Parathyroid adenoma (tissue), 2 donors: Measurements from ENCODE around the gene COL2A1.

Source experiments
- H2AFZ ChIP-seq: fragments of 300-600 bp; sonication (generic); one replicate; pipeline ENCODE4 v1.7.0; 2017; ENCODE audit warnings: antibody characterized with exemption, mild to moderate bottlenecking
- H3K27ac ChIP-seq: fragments of 300-600 bp; sonication (generic); one replicate; pipeline ENCODE4 v1.7.0; 2017
- H3K27me3 ChIP-seq: fragments of 300-600 bp; sonication (generic); one replicate; pipeline ENCODE4 v1.7.0; 2017; ENCODE audit warnings: low read length; ENCODE audit not compliant: control insufficient read depth, insufficient read depth
- H3K36me3 ChIP-seq: fragments of 300-600 bp; sonication (generic); one replicate; pipeline ENCODE4 v1.7.0; 2017; ENCODE audit warnings: low read length; ENCODE audit not compliant: control insufficient read depth, insufficient read depth
- H3K4me1 ChIP-seq: fragments of 300-600 bp; sonication (generic); one replicate; pipeline ENCODE4 v1.7.0; 2017; ENCODE audit warnings: control low read depth
- H3K4me2 ChIP-seq: fragments of 300-600 bp; sonication (generic); one replicate; pipeline ENCODE4 v1.7.0; 2017; ENCODE audit warnings: low read length
- H3K4me3 ChIP-seq: fragments of 300-600 bp; sonication (generic); one replicate; pipeline ENCODE4 v1.7.0; 2017; ENCODE audit warnings: low read depth, low read length
- H3K79me2 ChIP-seq: fragments of 300-600 bp; sonication (generic); one replicate; pipeline ENCODE4 v1.7.0; 2017; ENCODE audit warnings: control low read depth
- H3K9ac ChIP-seq: fragments of 300-600 bp; sonication (generic); one replicate; pipeline ENCODE4 v1.7.0; 2017; ENCODE audit warnings: mild to moderate bottlenecking
- H3K9me3 ChIP-seq: fragments of 300-600 bp; sonication (generic); one replicate; pipeline ENCODE4 v1.7.0; 2017; ENCODE audit warnings: low read length; ENCODE audit not compliant: control insufficient read depth
- TF ChIP-seq, protein P1 (sequence below): fragments of 300-600 bp; sonication (generic); IDR thresholded peaks from one replicate; pipeline ENCODE4 v1.7.0; 2017; ENCODE audit warnings: antibody characterized with exemption, mild to moderate bottlenecking
- donor health status: primary hyperparathyroidism.

Gene COL2A1

DNA sequence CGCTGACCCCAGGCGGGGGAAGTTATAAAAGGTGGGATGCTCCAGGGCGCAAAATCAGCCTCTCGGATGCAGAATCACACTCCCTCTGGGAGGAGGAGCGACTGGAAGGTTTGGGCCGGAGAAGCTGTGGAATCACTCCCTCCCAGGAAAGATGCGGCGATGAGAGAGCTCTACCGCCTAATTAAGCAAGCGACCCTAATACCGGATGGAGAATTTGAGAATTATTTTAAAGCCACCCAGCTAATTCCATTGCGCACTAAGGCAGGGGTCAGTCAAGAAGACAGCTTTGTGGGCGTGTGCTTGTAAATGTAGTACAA lies 1.9 kb downstream of the COL2A1 start:
- H3K9me3 ChIP-seq: no peaks in the 10 kb centered on the region
- H3K79me2 ChIP-seq: no peaks in the 10 kb centered on the region
- H3K36me3 ChIP-seq: no peaks in the 10 kb centered on the region
- no peak overlapping the region for H2AFZ ChIP-seq
- H3K4me3 ChIP-seq: no peak overlapping the region
- peaks cover 13% of the 10 kb centered on the region for H3K27me3 ChIP-seq
- H3K4me2 ChIP-seq: peak overlapping the region; percentile 9
- H3K4me1 ChIP-seq: peaks cover 12% of the 10 kb centered on the region
- TF ChIP-seq, protein P1, sequence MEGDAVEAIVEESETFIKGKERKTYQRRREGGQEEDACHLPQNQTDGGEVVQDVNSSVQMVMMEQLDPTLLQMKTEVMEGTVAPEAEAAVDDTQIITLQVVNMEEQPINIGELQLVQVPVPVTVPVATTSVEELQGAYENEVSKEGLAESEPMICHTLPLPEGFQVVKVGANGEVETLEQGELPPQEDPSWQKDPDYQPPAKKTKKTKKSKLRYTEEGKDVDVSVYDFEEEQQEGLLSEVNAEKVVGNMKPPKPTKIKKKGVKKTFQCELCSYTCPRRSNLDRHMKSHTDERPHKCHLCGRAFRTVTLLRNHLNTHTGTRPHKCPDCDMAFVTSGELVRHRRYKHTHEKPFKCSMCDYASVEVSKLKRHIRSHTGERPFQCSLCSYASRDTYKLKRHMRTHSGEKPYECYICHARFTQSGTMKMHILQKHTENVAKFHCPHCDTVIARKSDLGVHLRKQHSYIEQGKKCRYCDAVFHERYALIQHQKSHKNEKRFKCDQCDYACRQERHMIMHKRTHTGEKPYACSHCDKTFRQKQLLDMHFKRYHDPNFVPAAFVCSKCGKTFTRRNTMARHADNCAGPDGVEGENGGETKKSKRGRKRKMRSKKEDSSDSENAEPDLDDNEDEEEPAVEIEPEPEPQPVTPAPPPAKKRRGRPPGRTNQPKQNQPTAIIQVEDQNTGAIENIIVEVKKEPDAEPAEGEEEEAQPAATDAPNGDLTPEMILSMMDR: no peak
- H3K27ac ChIP-seq: no peak overlapping the region
- H3K9ac ChIP-seq: no peak overlapping the region

DNA sequence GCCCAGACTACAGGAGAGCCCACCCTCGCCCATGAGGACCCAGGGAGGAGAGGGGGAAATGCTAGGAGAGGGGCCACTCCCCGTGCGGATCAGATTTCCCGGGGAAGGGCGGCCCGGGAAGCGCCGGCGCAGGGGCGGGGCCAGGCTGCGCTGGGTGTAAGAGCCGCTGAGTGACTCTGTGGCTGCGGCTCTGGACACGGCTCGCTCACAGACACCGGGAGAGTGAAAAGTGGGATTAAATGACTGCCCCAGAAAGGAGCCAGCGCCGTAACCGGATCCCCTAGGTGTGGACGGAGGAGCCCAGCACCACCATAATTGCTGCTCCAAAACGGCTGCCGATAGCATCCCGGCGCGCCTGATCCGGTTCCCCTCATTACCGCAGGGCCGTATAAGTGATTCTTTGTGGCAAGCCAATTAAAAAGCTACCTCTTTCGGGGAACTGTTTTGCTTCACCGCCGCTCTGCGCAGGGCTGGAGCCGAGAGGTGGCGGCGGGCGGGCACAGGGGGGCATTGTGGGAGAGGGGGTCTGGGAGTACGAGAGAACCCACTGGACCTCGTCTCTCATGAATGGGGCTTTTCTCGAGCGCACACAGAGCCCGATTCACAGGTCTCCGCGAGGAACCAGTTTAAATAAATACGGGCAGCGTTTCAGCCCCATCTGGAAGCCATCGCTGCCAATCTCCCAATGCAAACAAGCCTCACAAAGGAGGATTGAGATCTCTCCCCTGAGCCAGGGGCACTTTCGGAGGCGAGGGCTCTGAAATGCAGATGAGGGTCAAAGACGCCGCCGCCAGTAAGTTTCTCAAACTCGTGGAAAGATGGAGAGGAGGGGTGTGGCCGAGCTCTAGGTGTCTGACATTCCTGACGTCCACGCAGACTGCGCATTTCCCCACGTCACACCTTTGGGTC lies 2.5 kb downstream of the COL2A1 start:
- Histone ChIP-seq H3K9me3 (no peaks in the 10 kb centered on the region), H2AFZ (peak overlapping the region; percentile 53), H3K27ac (no peak overlapping the region), H3K4me2 (peak overlapping the region; percentile 66), H3K79me2 (no peaks in the 10 kb centered on the region), H3K4me3 (peak overlapping the region; percentile 31), H3K4me1 (peaks cover 12% of the 10 kb centered on the region), H3K27me3 (peaks cover 13% of the 10 kb centered on the region), H3K36me3 (no peaks in the 10 kb centered on the region), H3K9ac (no peak overlapping the region)
- TF ChIP-seq, protein P1: no peak

DNA sequence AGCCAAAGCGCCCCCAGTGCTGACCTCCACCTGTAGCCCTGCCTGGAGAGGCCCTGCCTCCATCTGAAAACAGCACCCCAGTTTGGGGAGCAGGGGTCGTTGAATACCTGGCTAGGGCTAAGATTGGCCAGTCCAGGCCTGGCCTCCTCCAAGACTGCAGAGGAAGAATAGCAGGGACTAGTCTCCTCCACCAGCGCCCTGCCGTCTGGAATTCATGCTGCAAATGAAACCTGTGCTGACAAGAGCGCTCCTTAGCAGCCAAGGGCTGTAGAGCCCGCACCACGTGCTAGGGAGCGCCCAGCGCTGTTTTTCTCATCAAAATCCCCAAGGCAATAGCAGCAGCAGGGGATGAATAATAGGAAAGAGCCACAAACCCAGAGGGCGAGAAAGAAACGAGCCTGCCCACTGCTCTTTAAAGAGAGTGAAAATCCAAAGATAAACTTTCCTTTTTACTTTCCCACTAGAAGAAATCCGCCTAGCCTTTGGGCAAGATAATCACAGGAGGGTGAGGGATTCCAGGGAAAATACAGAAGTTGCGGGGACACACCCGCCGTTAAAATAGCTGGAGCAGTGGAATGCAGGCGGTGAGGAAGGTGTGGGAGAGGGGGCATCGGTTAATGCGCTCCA lies 3.3 kb downstream of the COL2A1 start:
- H3K27ac ChIP-seq: no peak overlapping the region
- peak overlapping the region; percentile 53 for H2AFZ ChIP-seq
- no peaks in the 10 kb centered on the region for H3K36me3 ChIP-seq
- peak overlapping the region; percentile 31 for H3K4me3 ChIP-seq
- H3K9ac ChIP-seq: no peak overlapping the region
- H3K4me2 ChIP-seq: peak overlapping the region; percentile 66
- no peaks in the 10 kb centered on the region for H3K9me3 ChIP-seq
- TF ChIP-seq, protein P1: no peak
- peaks cover 13% of the 10 kb centered on the region for H3K27me3 ChIP-seq
- H3K4me1 ChIP-seq: peaks cover 18% of the 10 kb centered on the region
- H3K79me2 ChIP-seq: no peaks in the 10 kb centered on the region

DNA sequence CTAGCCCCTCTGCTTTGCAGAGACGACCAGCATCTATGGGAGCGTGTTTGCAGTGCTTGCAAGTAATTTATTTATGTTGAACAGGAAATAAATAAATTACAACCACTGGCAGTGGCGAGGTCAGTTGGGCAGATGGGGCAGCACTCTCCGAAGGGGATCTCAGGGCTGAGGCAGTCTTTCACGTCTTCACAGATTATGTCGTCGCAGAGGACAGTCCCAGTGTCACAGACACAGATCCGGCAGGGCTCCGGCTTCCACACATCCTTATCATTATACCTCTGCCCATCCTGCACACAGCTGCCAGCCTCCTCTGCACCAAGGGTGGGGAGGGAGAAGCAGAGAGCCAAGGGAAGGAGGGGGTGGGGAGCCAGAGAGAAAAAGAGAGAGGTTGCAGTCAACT lies 4.5 kb downstream of the COL2A1 start:
- H3K36me3 ChIP-seq: no peaks in the 10 kb centered on the region
- no peak overlapping the region for H3K27ac ChIP-seq
- no peaks in the 10 kb centered on the region for H3K9me3 ChIP-seq
- H3K4me1 ChIP-seq: peaks cover 19% of the 10 kb centered on the region
- no peak overlapping the region for H2AFZ ChIP-seq
- H3K27me3 ChIP-seq: peaks cover 12% of the 10 kb centered on the region
- H3K4me2 ChIP-seq: no peak overlapping the region
- H3K4me3 ChIP-seq: no peak overlapping the region
- no peak overlapping the region for H3K9ac ChIP-seq
- no peaks in the 10 kb centered on the region for H3K79me2 ChIP-seq
- TF ChIP-seq, protein P1: no peak
